ENCODE data around the gene RUNX2. TPM values are rescaled to one million over a fixed set of nuclear protein-coding genes. Genes with fewer than 3 reads are reported as not detected.

RUNX2 gene
- total and polyA plus RNA-seq, 12 donors: 0.20 to 3.0 (median 1.6) TPM

GRCh38 chr6:45590226-45590625, 262.1 kb downstream of the RUNX2 start:
- H3K27me3 ChIP-seq: no peaks in the 10 kb centered on the region
- ATAC-seq (no peak), DNase-seq (no peak)
- H3K9me3 ChIP-seq: no peaks in the 10 kb centered on the region
- no peak for TF ChIP-seq CTCF (IDR thresholded peaks at IDR 0.05)
- intact Hi-C loops (cut with DNase I): no loop called here
- no peaks in the 10 kb centered on the region for H3K36me3 ChIP-seq
- H3K27ac ChIP-seq: no peak overlapping the region
- H3K4me1 ChIP-seq: peaks cover 0 to 14% (median 0%) of the 10 kb centered on the region in 9 donors
- 47 to 63% methylated on average over 4 of the region's 4 CpGs for WGBS, 2 donors
- H3K4me3 ChIP-seq: no peak overlapping the region

DNA sequence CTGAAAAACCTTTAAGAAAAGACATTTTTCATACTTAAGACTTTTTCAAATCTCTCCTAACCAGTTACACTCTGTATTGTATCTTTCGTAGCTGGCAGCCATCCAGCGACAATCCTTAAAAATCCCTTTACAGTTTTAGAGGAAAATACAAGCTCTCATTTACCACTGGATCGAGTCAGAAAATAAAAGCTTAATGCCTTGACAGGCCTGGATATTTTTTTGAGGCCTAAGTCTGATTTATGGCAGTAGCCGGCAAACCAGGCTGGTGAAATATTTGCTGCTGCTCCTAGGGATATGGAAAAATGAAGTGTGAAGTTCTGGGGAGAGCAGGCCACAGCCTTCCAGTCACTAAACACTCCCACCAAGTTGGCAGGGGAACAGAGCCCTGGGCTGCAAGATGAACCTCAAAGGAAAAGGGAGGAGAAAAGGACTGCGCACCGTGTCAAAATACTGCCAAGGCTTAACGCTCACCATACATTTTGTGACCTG, 262.6 kb downstream of the RUNX2 start:
- TF ChIP-seq CTCF (IDR thresholded peaks at IDR 0.05): no peak
- Histone ChIP-seq H3K27me3 (no peaks in the 10 kb centered on the region), H3K27ac (no peak overlapping the region), H3K36me3 (no peaks in the 10 kb centered on the region), H3K4me3 (no peak overlapping the region), H3K4me1 (peaks cover 0 to 13% (median 0%) of the 10 kb centered on the region in 9 donors), H3K9me3 (no peaks in the 10 kb centered on the region)
- ATAC-seq (no peak), DNase-seq (no peak)
- 65 to 75% methylated on average over 7 of the region's 7 CpGs for WGBS, 2 donors
- intact Hi-C loops (cut with DNase I): no loop called here

- Histone ChIP-seq H3K27ac (no peak overlapping the region), H3K4me1 (peaks cover 0 to 13% (median 0%) of the 10 kb centered on the region in 9 donors), H3K9me3 (no peaks in the 10 kb centered on the region), H3K4me3 (no peak overlapping the region), H3K36me3 (no peaks in the 10 kb centered on the region), H3K27me3 (no peaks in the 10 kb centered on the region)
- intact Hi-C loops (cut with DNase I): no loop called here
- ATAC-seq: no peak
- WGBS, 2 donors: 90% methylated on average over 1 of the region's 1 CpG
- no peak for DNase-seq
- TF ChIP-seq CTCF (IDR thresholded peaks at IDR 0.05): no peak
Observed at GRCh38 chr6:45591306-45591705, 263.2 kb downstream of the RUNX2 start.

GRCh38 chr6:45591890-45592289, 263.8 kb downstream of the RUNX2 start:
- Histone ChIP-seq H3K36me3 (no peaks in the 10 kb centered on the region), H3K27me3 (no peaks in the 10 kb centered on the region), H3K4me1 (peaks cover 0 to 13% (median 0%) of the 10 kb centered on the region in 9 donors), H3K9me3 (no peaks in the 10 kb centered on the region), H3K4me3 (no peak overlapping the region), H3K27ac (no peak overlapping the region)
- ATAC-seq: no peak
- WGBS, 2 donors: 82 to 89% methylated on average over 5 of the region's 5 CpGs
- no peak for TF ChIP-seq CTCF (IDR thresholded peaks at IDR 0.05)
- intact Hi-C loops (cut with DNase I): no loop called here
- DNase-seq: no peak
